ENCODE results near the gene ARSK. TPM values are rescaled to one million over a fixed set of nuclear protein-coding genes. Genes with fewer than 3 reads are reported as not detected.

The ARSK gene
- total RNA-seq, 4 donors from 2014 or later = 2.0 to 4.9 (median 3.6) TPM

GRCh38 chr5:95620870-95621838 is 66.3 kb downstream of the ARSK start:
- WGBS, 2 donors = 0 to 21% methylated on average over 1 to 11 of the region's 92 CpGs
- H3K4me3 ChIP-seq = peak overlapping the region; percentile 47 to 79 (median 58)
- peaks cover 11 to 31% (median 19%) of the 10 kb centered on the region in 3 donors for H3K4me1 ChIP-seq
- no peak for DNase-seq
- peak overlapping the region; percentile 16 to 46 (median 42) for H3K27ac ChIP-seq
- no peaks in the 10 kb centered on the region for H3K36me3 ChIP-seq
- TF ChIP-seq CTCF (IDR thresholded peaks at IDR 0.05) = no peak
- TF ChIP-seq POLR2A (IDR thresholded peaks at IDR 0.05) = peak in 1 of 4 donors; percentile 28
- no peaks in the 10 kb centered on the region for H3K9me3 ChIP-seq
- intact Hi-C loops (cut with DNase I) = no loop called here
- H3K27me3 ChIP-seq = peaks cover 0 to 31% (median 0%) of the 10 kb centered on the region in 4 donors

- DNase-seq = no peak
Measured at GRCh38 chr5:95621839-95622629, 67.1 kb downstream of the ARSK start.

GRCh38 chr5:95623706-95624105 is 68.8 kb downstream of the ARSK start:
- Histone ChIP-seq H3K27me3 (peaks cover 0 to 29% (median 0%) of the 10 kb centered on the region in 4 donors), H3K4me1 (peaks cover 11 to 31% (median 19%) of the 10 kb centered on the region in 3 donors), H3K9me3 (no peaks in the 10 kb centered on the region), H3K36me3 (no peaks in the 10 kb centered on the region), H3K27ac (no peak overlapping the region), H3K4me3 (no peak overlapping the region)
- no peak for TF ChIP-seq POLR2A (IDR thresholded peaks at IDR 0.05)
- intact Hi-C loops (cut with DNase I) = no loop called here
- WGBS, 2 donors = 96 to 97% methylated on average over 5 of the region's 5 CpGs
- DNase-seq = no peak

More at GRCh38 chr5:95621839-95622629, 67.1 kb downstream of the ARSK start:
- no peaks in the 10 kb centered on the region for H3K9me3 ChIP-seq
- intact Hi-C loops (cut with DNase I) = no loop called here
- no peak overlapping the region for H3K27ac ChIP-seq
- TF ChIP-seq POLR2A (IDR thresholded peaks at IDR 0.05) (no peak), CTCF (IDR thresholded peaks at IDR 0.05) (no peak)
- peaks cover 11 to 31% (median 19%) of the 10 kb centered on the region in 3 donors for H3K4me1 ChIP-seq
- H3K27me3 ChIP-seq = peaks cover 0 to 31% (median 0%) of the 10 kb centered on the region in 4 donors
- WGBS, 2 donors = 57 to 64% methylated on average over 8 of the region's 8 CpGs
- H3K4me3 ChIP-seq = peak overlapping the region in 2 of 4 donors; percentile 60 to 79
- no peaks in the 10 kb centered on the region for H3K36me3 ChIP-seq

- no peak for TF ChIP-seq CTCF (IDR thresholded peaks at IDR 0.05)
- no peak for TF ChIP-seq POLR2A (IDR thresholded peaks at IDR 0.05)
- Histone ChIP-seq H3K4me3 (no peak overlapping the region), H3K36me3 (no peaks in the 10 kb centered on the region), H3K27me3 (peaks cover 0 to 22% (median 0%) of the 10 kb centered on the region in 4 donors), H3K9me3 (no peaks in the 10 kb centered on the region), H3K4me1 (peaks cover 10 to 28% (median 19%) of the 10 kb centered on the region in 3 donors), H3K27ac (no peak overlapping the region)
- intact Hi-C loops (cut with DNase I) = no loop called here
- 95 to 98% methylated on average over 2 of the region's 2 CpGs for WGBS, 2 donors
- DNase-seq = no peak
Measured at GRCh38 chr5:95624368-95624767, 69.5 kb downstream of the ARSK start.

- no peaks in the 10 kb centered on the region for H3K36me3 ChIP-seq
- WGBS, 2 donors = 71 to 75% methylated on average over 1 of the region's 1 CpG
- H3K27ac ChIP-seq = no peak overlapping the region
- H3K4me3 ChIP-seq = no peak overlapping the region
- intact Hi-C loops (cut with DNase I) = no loop called here
- no peaks in the 10 kb centered on the region for H3K9me3 ChIP-seq
- TF ChIP-seq POLR2A (IDR thresholded peaks at IDR 0.05) (no peak), CTCF (IDR thresholded peaks at IDR 0.05) (no peak)
- H3K27me3 ChIP-seq = peaks cover 0 to under 1% (median 0%) of the 10 kb centered on the region in 4 donors
- peaks cover 0 to 9% (median 9%) of the 10 kb centered on the region in 3 donors for H3K4me1 ChIP-seq
- no peak for DNase-seq
Measured at GRCh38 chr5:95626701-95627100, 71.8 kb downstream of the ARSK start.
